Measurements from ENCODE around the gene CPM.

DNA sequence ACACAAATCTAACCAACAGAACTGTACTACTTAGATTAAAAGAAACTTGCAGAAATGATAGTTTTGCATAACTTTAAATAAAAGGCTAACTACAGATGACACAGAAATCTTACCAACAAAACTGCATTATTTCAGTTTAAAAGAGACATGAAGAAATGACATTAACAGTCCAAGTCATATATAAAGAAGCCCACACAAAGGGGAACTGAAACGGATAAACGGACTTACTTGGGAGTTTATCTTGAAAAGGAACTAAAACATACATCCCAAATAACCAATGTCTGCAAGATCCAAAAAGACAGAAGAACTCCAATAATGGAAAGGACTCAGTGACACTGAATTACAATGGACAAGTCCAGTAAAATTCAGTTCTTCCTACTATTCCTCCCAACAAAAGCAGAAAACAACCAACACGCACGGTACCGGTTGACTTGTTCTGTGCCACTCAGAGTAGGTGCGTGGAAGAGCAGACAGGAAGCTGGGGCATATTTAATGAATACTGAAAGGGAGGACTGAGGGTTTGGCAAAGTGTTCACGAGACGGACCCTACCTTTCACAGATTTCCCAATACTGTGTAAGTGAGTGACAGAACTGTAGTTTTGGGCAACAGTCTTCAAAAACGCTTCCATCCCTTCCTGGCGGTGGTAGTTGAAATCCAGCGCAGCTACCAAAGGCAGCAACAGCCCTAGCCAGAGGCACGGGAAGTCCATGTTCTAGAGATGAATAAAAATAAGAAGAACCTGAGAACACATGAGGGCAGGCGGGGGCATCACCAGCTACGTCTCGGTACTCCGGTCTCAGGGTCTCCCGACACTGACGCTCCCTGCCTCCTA is 627 bp downstream of the CPM start:
- TF ChIP-seq, protein P1, sequence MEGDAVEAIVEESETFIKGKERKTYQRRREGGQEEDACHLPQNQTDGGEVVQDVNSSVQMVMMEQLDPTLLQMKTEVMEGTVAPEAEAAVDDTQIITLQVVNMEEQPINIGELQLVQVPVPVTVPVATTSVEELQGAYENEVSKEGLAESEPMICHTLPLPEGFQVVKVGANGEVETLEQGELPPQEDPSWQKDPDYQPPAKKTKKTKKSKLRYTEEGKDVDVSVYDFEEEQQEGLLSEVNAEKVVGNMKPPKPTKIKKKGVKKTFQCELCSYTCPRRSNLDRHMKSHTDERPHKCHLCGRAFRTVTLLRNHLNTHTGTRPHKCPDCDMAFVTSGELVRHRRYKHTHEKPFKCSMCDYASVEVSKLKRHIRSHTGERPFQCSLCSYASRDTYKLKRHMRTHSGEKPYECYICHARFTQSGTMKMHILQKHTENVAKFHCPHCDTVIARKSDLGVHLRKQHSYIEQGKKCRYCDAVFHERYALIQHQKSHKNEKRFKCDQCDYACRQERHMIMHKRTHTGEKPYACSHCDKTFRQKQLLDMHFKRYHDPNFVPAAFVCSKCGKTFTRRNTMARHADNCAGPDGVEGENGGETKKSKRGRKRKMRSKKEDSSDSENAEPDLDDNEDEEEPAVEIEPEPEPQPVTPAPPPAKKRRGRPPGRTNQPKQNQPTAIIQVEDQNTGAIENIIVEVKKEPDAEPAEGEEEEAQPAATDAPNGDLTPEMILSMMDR (IDR thresholded peaks at IDR 0.05): no peak
- no peak for TF ChIP-seq POLR2A (IDR thresholded peaks at IDR 0.05)

All from lower leg skin (tissue), 3 donors.